DOHH2 (cell line): ENCODE results near the gene MAP3K4.

ENCODE experiments used
- H3F3A ChIP-seq: fragments of 200-600 bp; sonication (generic), shearing (Covaris generic); 2 replicates; pipeline ENCODE4 v1.6.0; 2016; ENCODE audit warnings: antibody characterized with exemption, mild to moderate bottlenecking; ENCODE audit not compliant: control insufficient read depth, insufficient read depth
- H3K27ac ChIP-seq: fragments of 200-600 bp; sonication (generic); 2 replicates; pipeline ENCODE4 v1.5.1; 2014; ENCODE audit warnings: low read depth, mild to moderate bottlenecking, low read length, moderate library complexity
- H3K27me3 ChIP-seq: fragments of 200-600 bp; sonication (generic); 2 replicates; pipeline ENCODE4 v1.6.1; 2014; ENCODE audit warnings: mild to moderate bottlenecking, low read length, mixed read lengths; ENCODE audit not compliant: control insufficient read depth
- H3K36me3 ChIP-seq: fragments of 200-600 bp; sonication (generic); 2 replicates; pipeline ENCODE4 v1.6.1; 2014; ENCODE audit warnings: mild to moderate bottlenecking, low read length, moderate library complexity, mixed read lengths; ENCODE audit not compliant: control insufficient read depth
- H3K4me1 ChIP-seq: fragments of 200-600 bp; sonication (generic); 2 replicates; pipeline ENCODE4 v1.6.1; 2014; ENCODE audit warnings: mild to moderate bottlenecking, low read length, mixed read lengths; ENCODE audit not compliant: control insufficient read depth
- H3K4me2 ChIP-seq: fragments of 200-600 bp; sonication (generic); 2 replicates; pipeline ENCODE4 v1.6.0; 2014; ENCODE audit warnings: mild to moderate bottlenecking, low read length, moderate library complexity
- H3K4me3 ChIP-seq: fragments of 200-600 bp; sonication (generic); 2 replicates; pipeline ENCODE4 v1.5.1; 2014; ENCODE audit warnings: mild to moderate bottlenecking, low read length, mixed read lengths
- H3K79me2 ChIP-seq: fragments of 200-600 bp; sonication (generic); 2 replicates; pipeline ENCODE4 v1.6.1; 2014; ENCODE audit warnings: mild to moderate bottlenecking, low read length, mixed read lengths; ENCODE audit not compliant: control insufficient read depth
- H3K9me2 ChIP-seq: fragments of 200-600 bp; sonication (generic); replicated peaks from 2 replicates; pipeline ENCODE4 v1.6.1; 2014; ENCODE audit warnings: mild to moderate bottlenecking, low read length, mixed read lengths; ENCODE audit not compliant: control insufficient read depth
- H3K9me3 ChIP-seq: fragments of 200-600 bp; sonication (generic); 2 replicates; pipeline ENCODE4 v1.6.1; 2014; ENCODE audit warnings: antibody characterized with exemption, low read length, mixed read lengths; ENCODE audit not compliant: control insufficient read depth, insufficient read depth
- H4K20me1 ChIP-seq: fragments of 200-600 bp; sonication (generic); 2 replicates; pipeline ENCODE4 v1.6.0; 2014; ENCODE audit warnings: low read depth, mild to moderate bottlenecking, antibody characterized with exemption, low read length, moderate library complexity; ENCODE audit not compliant: control insufficient read depth, insufficient read depth
- EZH2phosphoT487 ChIP-seq: fragments of 200-600 bp; sonication (generic); IDR thresholded peaks from 2 replicates; pipeline ENCODE4 v1.6.1; 2017; ENCODE audit warnings: borderline replicate concordance, mild to moderate bottlenecking, antibody characterized with exemption, low read length, moderate library complexity, mixed read lengths
- TF ChIP-seq, protein P1 (sequence below): fragments of 200-600 bp; sonication (generic); IDR thresholded peaks from one replicate; pipeline ENCODE4 v1.5.1; 2014; ENCODE audit warnings: antibody characterized with exemption, mild to moderate bottlenecking, low read depth, low read length; ENCODE audit not compliant: poor library complexity, severe bottlenecking

MAP3K4 gene

GRCh38 chr6:161003336-161003735 lies 11.8 kb downstream of the MAP3K4 start:
- no peak overlapping the region for H3K27ac ChIP-seq
- H3K9me2 ChIP-seq: no peaks in the 10 kb centered on the region
- H3K79me2 ChIP-seq: peaks cover 94% of the 10 kb centered on the region
- peaks cover 5% of the 10 kb centered on the region for H3K36me3 ChIP-seq
- H3K27me3 ChIP-seq: no peaks in the 10 kb centered on the region
- no peak overlapping the region for H3K4me3 ChIP-seq
- no peak overlapping the region for H3K4me2 ChIP-seq
- H4K20me1 ChIP-seq: peaks cover 11% of the 10 kb centered on the region
- H3K9me3 ChIP-seq: no peaks in the 10 kb centered on the region
- peaks cover 15% of the 10 kb centered on the region for H3K4me1 ChIP-seq
- no peaks in the 10 kb centered on the region for H3F3A ChIP-seq
- TF ChIP-seq, protein P1, sequence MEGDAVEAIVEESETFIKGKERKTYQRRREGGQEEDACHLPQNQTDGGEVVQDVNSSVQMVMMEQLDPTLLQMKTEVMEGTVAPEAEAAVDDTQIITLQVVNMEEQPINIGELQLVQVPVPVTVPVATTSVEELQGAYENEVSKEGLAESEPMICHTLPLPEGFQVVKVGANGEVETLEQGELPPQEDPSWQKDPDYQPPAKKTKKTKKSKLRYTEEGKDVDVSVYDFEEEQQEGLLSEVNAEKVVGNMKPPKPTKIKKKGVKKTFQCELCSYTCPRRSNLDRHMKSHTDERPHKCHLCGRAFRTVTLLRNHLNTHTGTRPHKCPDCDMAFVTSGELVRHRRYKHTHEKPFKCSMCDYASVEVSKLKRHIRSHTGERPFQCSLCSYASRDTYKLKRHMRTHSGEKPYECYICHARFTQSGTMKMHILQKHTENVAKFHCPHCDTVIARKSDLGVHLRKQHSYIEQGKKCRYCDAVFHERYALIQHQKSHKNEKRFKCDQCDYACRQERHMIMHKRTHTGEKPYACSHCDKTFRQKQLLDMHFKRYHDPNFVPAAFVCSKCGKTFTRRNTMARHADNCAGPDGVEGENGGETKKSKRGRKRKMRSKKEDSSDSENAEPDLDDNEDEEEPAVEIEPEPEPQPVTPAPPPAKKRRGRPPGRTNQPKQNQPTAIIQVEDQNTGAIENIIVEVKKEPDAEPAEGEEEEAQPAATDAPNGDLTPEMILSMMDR: no peak
- no peak for TF ChIP-seq EZH2phosphoT487

- Histone ChIP-seq H3K79me2 (peaks cover 97% of the 10 kb centered on the region), H3K4me3 (no peak overlapping the region), H3K4me1 (no peaks in the 10 kb centered on the region), H3K9me3 (no peaks in the 10 kb centered on the region), H3K36me3 (no peaks in the 10 kb centered on the region), H3F3A (no peaks in the 10 kb centered on the region), H3K27me3 (no peaks in the 10 kb centered on the region), H3K4me2 (no peak overlapping the region), H3K27ac (no peak overlapping the region), H4K20me1 (peaks cover 14% of the 10 kb centered on the region; the same call in 1 of the 2 replicates), H3K9me2 (no peaks in the 10 kb centered on the region)
- no peak for TF ChIP-seq EZH2phosphoT487
- TF ChIP-seq, protein P1: no peak
Measured at GRCh38 chr6:161008245-161008644, 16.7 kb downstream of the MAP3K4 start.

DNA sequence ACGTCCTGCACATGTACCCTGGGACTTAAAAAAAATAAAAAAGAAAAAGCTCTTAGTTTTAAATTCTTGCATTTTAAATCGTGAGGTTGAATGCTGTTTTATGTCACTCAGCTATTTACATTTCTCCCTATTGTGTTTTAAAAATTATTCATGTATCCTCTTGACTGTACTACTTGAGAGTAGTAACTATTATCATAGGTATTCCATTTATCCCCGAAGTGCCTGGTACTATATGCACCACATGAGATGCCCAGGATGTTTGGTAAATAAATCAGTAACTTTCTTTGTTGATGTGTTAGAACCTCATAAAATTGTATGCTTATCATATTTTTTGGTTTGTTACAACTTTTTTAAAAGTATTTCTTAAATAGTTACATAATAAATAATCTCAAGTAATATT lies 18.4 kb downstream of the MAP3K4 start:
- Histone ChIP-seq H3K4me3 (no peak overlapping the region), H3K4me2 (no peak overlapping the region), H3K27ac (no peak overlapping the region), H3F3A (no peaks in the 10 kb centered on the region), H3K36me3 (peaks cover 9% of the 10 kb centered on the region), H4K20me1 (peaks cover 14% of the 10 kb centered on the region; the same call in 1 of the 2 replicates), H3K27me3 (no peaks in the 10 kb centered on the region), H3K9me2 (no peaks in the 10 kb centered on the region), H3K9me3 (no peaks in the 10 kb centered on the region), H3K79me2 (peaks cover 99% of the 10 kb centered on the region), H3K4me1 (peaks cover 12% of the 10 kb centered on the region)
- TF ChIP-seq, protein P1: no peak
- TF ChIP-seq EZH2phosphoT487: no peak
